IPS-NIHi7 (cell line): ENCODE data around the gene KLHL22.
A peak's percentile ranks its signal among the peaks of the same experiment; 100 is the strongest.
"Not testable (repeated sequence)": the region's sequence is repeated elsewhere in the genome, so short reads cannot be mapped to it uniquely, and the experiment has no call there.

Experiments used
- DNase-seq: peaks from one replicate; pipeline ENCODE4 v3.0.0; 2012; ENCODE audit warnings: mixed read lengths; ENCODE audit errors: extremely low spot score

The KLHL22 gene

GRCh38 chr22:20420157-20420842 is 75.3 kb downstream of the KLHL22 start:
- no peak for DNase-seq

GRCh38 chr22:20419664-20419951 is 76.0 kb downstream of the KLHL22 start:
- no peak for DNase-seq

GRCh38 chr22:20418211-20418788 is 77.3 kb downstream of the KLHL22 start:
- DNase-seq, result peak; percentile 81

GRCh38 chr22:20415699-20416098 is 79.9 kb downstream of the KLHL22 start:
- not testable (repeated sequence) for DNase-seq

- not testable (repeated sequence) for DNase-seq
Observed at GRCh38 chr22:20415241-20415640, 80.4 kb downstream of the KLHL22 start.

- no peak for DNase-seq
Observed at GRCh38 chr22:20414450-20414849, 81.1 kb downstream of the KLHL22 start.

GRCh38 chr22:20414059-20414440 is 81.5 kb downstream of the KLHL22 start:
- no peak for DNase-seq

GRCh38 chr22:20413217-20414058 is 82.2 kb downstream of the KLHL22 start:
- DNase-seq, result no peak

GRCh38 chr22:20412474-20413216 is 83.0 kb downstream of the KLHL22 start:
- no peak for DNase-seq

- DNase-seq, result not testable (repeated sequence)
Observed at GRCh38 chr22:20409385-20409784, 86.2 kb downstream of the KLHL22 start.

- no peak for DNase-seq
Observed at GRCh38 chr22:20408891-20409290, 86.7 kb downstream of the KLHL22 start.

GRCh38 chr22:20407829-20408228 is 87.8 kb downstream of the KLHL22 start:
- DNase-seq, result no peak

- no peak for DNase-seq
Observed at GRCh38 chr22:20406686-20407408, 88.7 kb downstream of the KLHL22 start.

- DNase-seq, result no peak
Observed at GRCh38 chr22:20405931-20406685, 89.5 kb downstream of the KLHL22 start.

GRCh38 chr22:20405291-20405930 is 90.2 kb downstream of the KLHL22 start:
- no peak for DNase-seq

GRCh38 chr22:20404881-20405280 is 90.7 kb downstream of the KLHL22 start:
- no peak for DNase-seq

GRCh38 chr22:20403779-20404140 is 91.8 kb downstream of the KLHL22 start:
- no peak for DNase-seq

- no peak for DNase-seq
Observed at GRCh38 chr22:20402960-20403778, 92.4 kb downstream of the KLHL22 start.

- DNase-seq, result no peak
Observed at GRCh38 chr22:20401376-20402014, 94.1 kb downstream of the KLHL22 start.
